SHP77 (cell line): Measurements from ENCODE around the gene OR2AK2.

Experiments
- DNase-seq, 2 experiments: peaks; one replicate each; lab custom pipeline; 2025; lab: John Stamatoyannopoulos, UW

OR2AK2 gene

DNA sequence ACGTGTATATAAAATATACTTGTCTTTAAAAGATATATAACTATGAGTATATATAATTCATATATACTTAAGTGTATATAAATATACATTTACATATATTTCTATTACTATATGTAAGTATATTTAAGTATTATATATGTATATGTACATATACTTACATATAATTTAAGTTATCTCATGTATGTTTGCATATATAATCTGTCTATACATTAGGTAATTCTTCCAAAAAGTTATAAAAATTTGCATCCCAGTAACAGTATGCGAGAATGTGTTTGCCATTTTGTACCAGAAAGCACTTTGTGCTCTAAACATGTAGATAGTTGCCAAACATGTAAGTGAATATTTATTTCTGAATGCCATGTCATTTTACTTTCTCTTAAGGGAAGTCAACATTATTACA lies at the start of gene OR2AK2:
Gene OR2AK2, plus strand, starts transcription at position 301 of the 400 bp plus-strand sequence. CDS start 144 bp downstream, outside the sequence.
- no peak for DNase-seq

DNA sequence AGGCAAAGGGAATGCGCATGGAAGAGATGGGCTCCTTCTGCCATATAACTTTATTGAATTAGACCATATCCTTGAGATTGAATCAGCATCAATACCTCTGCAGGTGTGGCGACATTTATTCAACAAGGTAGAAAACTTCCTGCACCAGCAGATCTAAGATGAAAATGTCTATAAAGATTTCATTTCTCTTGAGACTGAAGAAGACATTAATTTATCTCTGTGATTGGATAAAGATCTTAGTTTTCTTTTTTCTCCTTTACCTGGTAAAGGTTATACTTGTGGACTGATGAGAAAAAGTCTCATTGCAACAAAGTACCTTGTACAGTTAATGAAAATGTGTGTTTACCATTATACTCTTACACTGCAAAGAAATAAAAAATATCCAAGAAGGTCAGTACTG lies 45.1 kb upstream of the OR2AK2 start, which contains the start of gene OR2T8:
Gene OR2T8, plus strand, starts transcription at position 301 of the 400 bp plus-strand sequence. CDS start 766 bp downstream, outside the sequence.
- DNase-seq, result no peak

- no peak for DNase-seq
Measured at GRCh38 chr1:247923941-247924340, 41.1 kb upstream of the OR2AK2 start.

- DNase-seq, result no peak
Measured at GRCh38 chr1:247924868-247925267, 40.2 kb upstream of the OR2AK2 start, which contains the start of gene OR2AJ1. Gene OR2AJ1, plus strand, starts transcription at chr1:247924889. Its CDS starts 8,880 bp downstream, at chr1:247933769.

- no peak for DNase-seq
Measured at GRCh38 chr1:247933989-247934388, 31.0 kb upstream of the OR2AK2 start.

DNA sequence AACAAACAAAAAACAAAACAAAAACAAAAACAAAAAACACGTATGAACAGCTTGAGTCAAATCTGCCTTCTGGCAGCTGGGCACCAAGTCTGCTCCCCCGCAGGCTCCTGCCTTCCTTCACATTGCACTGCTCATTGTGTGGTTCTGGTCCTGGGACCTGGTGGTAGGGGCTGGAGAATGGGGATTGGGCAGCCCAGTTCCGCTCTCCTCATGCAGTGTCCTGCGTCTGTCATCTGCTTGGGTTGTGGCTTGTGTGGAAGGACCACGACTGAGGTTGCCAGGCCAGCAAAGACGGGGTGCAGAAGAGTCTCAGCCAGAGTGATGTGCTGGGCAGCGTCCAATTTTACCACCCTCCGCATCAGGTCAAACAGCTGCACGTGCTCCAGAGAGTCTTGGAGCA lies 29.3 kb upstream of the OR2AK2 start:
- no peak for DNase-seq

DNA sequence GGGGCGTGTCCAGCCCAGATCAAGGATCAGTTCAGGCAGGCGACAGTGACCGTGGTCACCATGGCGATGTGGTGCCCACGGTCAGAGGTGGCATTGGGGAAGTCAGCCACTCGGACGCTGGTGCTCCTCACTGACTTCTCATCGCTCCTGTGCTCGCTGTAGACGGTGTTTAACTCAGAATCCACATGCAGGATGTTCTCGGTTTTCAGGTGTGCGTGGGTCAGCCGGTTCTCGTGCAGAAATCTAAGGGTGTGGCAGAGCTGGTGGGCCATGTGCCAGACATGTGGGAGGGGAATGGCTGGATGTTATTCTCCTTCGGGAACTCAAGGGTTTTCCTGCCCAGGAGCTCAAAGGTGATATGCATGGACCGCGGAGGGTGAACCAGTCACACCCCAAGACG lies 28.6 kb upstream of the OR2AK2 start:
- no peak for DNase-seq

- DNase-seq, result peak; percentile 48 to 78
Measured at GRCh38 chr1:247936965-247937734, 27.9 kb upstream of the OR2AK2 start.

- DNase-seq, result no peak
Measured at GRCh38 chr1:247942624-247943023, 22.4 kb upstream of the OR2AK2 start.

DNA sequence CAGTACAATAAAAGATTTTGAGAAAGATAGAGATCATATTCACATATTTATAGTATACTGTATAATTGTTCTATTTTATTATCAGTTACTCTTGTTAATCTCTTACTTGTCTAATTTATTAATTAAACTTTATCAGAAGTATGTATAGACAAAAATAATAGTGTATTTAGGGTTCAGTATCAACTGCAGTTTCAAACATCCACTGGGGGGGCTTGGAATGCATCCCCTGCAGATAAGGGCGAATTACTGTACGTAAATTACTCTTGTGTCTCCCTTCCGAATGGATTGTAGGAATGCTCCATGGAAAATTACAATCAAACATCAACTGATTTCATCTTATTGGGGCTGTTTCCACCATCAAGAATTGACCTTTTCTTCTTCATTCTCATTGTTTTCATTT lies 16.5 kb upstream of the OR2AK2 start, which contains the start of gene OR2L8:
Gene OR2L8, plus strand, starts transcription at position 301 of the 400 bp plus-strand sequence. Its CDS starts 0 bp downstream, at position 301.
- DNase-seq, result no peak

GRCh38 chr1:247953408-247953807 lies 11.6 kb upstream of the OR2AK2 start:
- DNase-seq, result no peak

- no peak for DNase-seq
Measured at GRCh38 chr1:247961791-247962190, 3.2 kb upstream of the OR2AK2 start.

GRCh38 chr1:247962911-247963588 lies 2.0 kb upstream of the OR2AK2 start:
- DNase-seq, result no peak

- no peak for DNase-seq
Measured at GRCh38 chr1:247966532-247967204, 1.6 kb downstream of the OR2AK2 start.

- no peak for DNase-seq
Measured at GRCh38 chr1:247992986-247993385, 28.0 kb downstream of the OR2AK2 start.

DNA sequence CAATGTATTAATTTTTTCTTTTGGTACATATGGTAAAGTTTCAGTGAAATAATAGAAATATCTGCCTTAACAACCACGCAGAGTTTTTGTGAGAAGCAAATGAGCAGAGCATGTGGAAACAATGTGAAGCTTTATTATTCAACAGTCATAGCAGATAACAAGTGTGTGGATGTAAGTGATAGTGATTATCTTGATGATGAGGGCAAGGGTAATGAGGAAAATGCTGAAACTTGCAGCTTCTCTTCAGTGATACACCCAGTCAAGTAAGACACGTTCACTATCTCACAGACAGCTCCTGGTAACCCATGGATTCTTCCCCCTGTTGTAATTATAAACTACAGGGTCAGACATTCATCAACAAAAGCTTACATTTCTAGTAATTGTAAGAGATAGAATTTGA lies 33.8 kb downstream of the OR2AK2 start:
- no peak for DNase-seq

DNA sequence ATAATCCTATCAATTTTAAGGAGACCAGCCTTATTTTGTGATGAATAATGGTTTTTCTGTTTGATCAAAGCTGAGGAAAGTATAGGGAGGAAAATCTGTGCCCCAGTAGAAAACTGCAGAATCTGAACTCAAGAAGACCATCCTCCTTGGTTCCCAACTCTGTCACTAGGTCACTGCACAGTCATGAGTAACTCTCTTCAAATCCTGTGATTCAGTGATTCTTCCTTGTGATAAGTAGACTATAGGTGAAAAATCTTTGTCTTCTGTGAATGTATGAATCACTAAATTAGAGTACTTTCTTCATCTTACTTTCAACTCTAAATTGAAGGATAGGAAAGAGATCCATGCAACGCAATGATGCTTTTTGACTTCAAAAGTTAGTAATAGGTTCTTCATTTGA lies 35.1 kb downstream of the OR2AK2 start:
- DNase-seq, result no peak

- no peak for DNase-seq
Measured at GRCh38 chr1:248007778-248008177, 42.7 kb downstream of the OR2AK2 start.

DNA sequence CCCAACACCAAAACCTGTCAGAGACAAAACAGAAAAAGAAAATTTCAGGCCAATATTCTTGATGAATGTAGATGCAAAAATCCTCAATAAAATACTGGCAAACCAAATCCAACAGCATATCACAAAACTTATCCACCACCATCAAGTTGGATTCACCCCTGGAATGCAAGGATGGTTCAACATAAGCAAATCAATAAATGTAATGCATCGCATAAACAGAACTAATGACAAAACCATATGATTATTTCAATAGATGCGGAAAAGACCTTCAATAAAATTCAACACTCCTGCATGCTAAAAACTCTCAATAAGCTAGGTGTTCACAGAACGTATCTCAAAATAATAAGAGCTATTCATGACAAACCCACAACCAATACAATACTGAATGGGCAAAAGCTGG lies 44.6 kb downstream of the OR2AK2 start:
- no peak for DNase-seq

DNA sequence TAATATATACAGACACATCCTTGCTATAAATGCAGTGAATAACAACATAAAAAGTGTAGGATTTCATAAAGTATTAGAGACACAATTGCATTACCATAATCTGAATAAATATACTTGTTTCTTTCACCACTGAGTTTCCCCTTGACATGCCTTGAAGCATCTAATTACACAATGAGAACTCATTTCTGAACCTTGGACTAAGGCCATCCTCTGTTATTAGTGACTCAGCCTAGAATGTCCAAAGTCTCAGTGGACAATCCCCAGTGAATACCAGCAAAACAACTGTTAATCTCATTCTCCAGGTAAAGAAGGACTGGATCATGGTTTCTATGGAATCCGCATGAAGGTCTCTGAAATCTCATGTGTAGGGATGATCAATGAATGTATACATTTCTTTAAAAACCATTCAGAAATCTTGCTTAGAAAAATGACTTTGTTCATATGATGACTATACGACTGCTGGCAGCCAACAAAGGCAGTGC lies 48.2 kb downstream of the OR2AK2 start, which contains the start of gene OR2L5:
Gene OR2L5, plus strand, starts transcription at position 432 of the 482 bp plus-strand sequence. CDS start 8,288 bp downstream, outside the sequence.
- no peak for DNase-seq

DNA sequence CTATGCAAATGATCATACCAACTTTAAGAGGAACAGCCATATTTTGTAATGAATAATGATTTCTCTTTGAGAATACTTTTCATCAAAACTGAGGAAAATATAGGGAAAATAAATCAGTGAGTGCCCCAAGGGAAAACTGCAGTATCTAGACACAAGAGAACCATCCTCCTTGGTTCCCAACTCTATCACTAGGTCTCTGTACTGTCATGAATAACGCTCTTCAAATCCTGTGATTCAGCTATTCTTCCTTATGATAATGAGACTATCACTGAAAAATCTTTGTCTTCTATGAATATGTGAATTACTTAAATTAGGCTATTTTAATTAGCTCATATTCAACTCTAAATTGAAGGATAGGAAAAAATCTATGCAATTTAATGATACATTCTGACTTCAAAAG lies 50.8 kb downstream of the OR2AK2 start:
- DNase-seq, result no peak
